Sigmoid colon (tissue), 3 donors: Measurements from ENCODE around the gene FREY1.

Experiments used
- POLR2A ChIP-seq, 2 donors: fragments of 450-650 bp; IDR thresholded peaks; one replicate each; pipeline ENCODE4 v1.6.1; 2016; ENCODE audit warnings: antibody characterized with exemption in 2 of 2, mild to moderate bottlenecking in 2 of 2, moderate library complexity in 2 of 2
- TF ChIP-seq, protein P1 (sequence below), 4 experiments: fragments of 450-650 bp in 3 of 4; fragments of 200-600 bp in 1 of 4; IDR thresholded peaks; one replicate each; pipeline ENCODE4 v1.5.1; 2016 to 2019; ENCODE audit warnings: antibody characterized with exemption in 4 of 4, mild to moderate bottlenecking in 3 of 4, moderate library complexity in 2 of 4

DNA sequence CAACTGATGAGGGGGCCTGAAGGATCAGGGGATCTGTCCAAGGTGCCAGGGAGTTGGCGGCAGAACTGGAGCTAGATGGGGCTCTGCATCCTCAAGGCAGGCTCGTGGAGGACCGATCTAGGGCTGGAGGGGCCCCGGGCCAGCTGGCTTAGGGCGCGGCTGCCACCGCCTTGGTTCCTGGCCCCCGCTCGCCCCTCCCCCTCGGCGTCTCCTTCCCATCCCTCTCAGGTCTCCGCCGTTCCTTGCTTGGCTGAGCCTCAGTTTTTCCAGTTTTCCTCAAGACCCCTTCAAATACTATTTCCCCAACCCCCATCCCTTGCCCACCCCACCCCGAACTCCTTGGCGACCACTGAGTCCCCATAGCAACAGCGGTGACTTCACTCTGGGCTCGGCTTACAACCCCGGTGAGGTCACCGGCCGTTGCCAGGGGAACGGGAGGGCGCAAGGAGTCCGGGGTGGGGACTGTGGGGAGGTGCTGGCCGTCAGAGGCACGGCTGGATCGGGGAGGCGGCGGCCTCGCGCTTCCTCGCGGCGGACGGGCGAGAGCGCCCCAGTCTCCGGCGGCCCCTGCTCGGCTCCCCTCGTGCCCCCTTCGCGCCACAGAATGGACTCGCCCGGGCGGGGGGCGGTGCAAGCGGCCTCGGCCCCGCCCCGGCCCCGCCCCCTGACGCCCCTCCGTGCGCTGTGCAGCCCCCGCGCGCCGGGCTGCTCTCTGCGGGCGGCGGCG is 7.5 kb downstream of the FREY1 start:
- TF ChIP-seq, protein P1, sequence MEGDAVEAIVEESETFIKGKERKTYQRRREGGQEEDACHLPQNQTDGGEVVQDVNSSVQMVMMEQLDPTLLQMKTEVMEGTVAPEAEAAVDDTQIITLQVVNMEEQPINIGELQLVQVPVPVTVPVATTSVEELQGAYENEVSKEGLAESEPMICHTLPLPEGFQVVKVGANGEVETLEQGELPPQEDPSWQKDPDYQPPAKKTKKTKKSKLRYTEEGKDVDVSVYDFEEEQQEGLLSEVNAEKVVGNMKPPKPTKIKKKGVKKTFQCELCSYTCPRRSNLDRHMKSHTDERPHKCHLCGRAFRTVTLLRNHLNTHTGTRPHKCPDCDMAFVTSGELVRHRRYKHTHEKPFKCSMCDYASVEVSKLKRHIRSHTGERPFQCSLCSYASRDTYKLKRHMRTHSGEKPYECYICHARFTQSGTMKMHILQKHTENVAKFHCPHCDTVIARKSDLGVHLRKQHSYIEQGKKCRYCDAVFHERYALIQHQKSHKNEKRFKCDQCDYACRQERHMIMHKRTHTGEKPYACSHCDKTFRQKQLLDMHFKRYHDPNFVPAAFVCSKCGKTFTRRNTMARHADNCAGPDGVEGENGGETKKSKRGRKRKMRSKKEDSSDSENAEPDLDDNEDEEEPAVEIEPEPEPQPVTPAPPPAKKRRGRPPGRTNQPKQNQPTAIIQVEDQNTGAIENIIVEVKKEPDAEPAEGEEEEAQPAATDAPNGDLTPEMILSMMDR (IDR thresholded peaks at IDR 0.05), result no peak
- no peak for TF ChIP-seq POLR2A (IDR thresholded peaks at IDR 0.05)
